ENCODE measurements around the gene CLASRP. TPM values are rescaled to one million over a fixed set of nuclear protein-coding genes. Genes with fewer than 3 reads are reported as not detected.

Gene CLASRP
- total RNA-seq, 1 experiment from 2014 or later = 38.9 TPM

DNA sequence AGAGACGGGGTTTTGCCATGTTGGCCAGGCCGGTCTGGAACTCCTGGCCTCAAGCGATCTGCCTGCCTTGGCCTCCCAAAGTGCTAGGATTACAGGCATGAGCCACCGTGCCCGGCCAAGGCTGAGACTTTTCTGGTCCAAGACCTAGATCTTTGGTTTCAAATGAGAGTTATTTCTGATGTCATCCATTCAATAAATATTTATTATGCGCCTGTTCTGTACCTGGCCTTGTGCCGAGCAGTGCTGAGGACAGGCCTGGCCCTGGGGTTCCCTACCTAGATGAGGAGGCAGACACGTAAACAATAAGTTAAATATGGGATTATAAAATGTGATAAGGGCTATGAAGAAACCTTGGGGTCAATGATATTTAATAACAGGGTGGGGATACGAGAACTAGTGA lies 33.1 kb upstream of the CLASRP start:
- intact Hi-C loops (cut with micrococcal nuclease) = no loop called here
- Histone ChIP-seq H3K36me3 (ENCODE audit: low read depth, low read length) (no peaks in the 10 kb centered on the region), H3K9ac (ENCODE audit: low read length) (no peak overlapping the region), H3K9me2 (replicated peaks; ENCODE audit: low read length) (no peaks in the 10 kb centered on the region), H3K4me1 (ENCODE audit: insufficient read depth, low read length) (no peaks in the 10 kb centered on the region; the same call in 1 of the 2 replicates), H3K4me3 (ENCODE audit: low read length) (no peak overlapping the region), H3K4me2 (ENCODE audit: low read length) (no peak overlapping the region), H3K27ac (ENCODE audit: low read length) (no peak overlapping the region), H3K79me2 (ENCODE audit: low read length) (no peaks in the 10 kb centered on the region), H3K9me3 (ENCODE audit: low read length) (no peaks in the 10 kb centered on the region), H2AFZ (ENCODE audit: low read length) (no peak overlapping the region), H3F3A (ENCODE audit: low read length, unreplicated experiment) (no peaks in the 10 kb centered on the region), H4K20me1 (ENCODE audit: low read length) (no peaks in the 10 kb centered on the region), H3K27me3 (ENCODE audit: low read length) (no peaks in the 10 kb centered on the region)
- ChIA-PET POLR2A (ENCODE audit: unreplicated experiment) (no interaction called here), CTCF (no interaction called here)
- BruUV-seq (replicated peaks) = no TSS peak
- no peak for TF ChIP-seq EZH2phosphoT487 (IDR thresholded peaks at IDR 0.05; ENCODE audit: borderline replicate concordance, low read length)
- no peak for ATAC-seq
- DNase-seq = no peak

DNA sequence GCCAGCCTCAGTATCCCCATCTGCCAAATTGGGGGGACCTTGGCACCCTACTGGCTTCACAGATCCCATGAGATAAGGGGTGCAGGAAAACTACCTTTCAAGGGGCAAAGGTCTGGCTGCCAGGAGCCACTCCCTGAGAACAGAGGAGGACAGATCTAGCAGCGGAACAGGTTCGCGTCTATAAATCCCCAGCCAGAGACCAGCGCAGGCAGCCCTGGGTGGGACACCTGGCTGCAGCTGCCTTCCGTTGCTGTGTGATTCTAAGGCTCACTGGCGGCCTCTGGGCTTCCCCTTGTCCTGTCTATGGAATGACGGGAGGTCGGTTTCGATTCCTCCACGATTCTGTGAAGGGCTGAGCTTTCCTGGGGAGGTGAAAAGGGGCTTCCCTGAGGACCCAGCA lies 30.3 kb upstream of the CLASRP start:
- Histone ChIP-seq H3K9ac (ENCODE audit: low read length) (no peak overlapping the region), H3F3A (ENCODE audit: low read length, unreplicated experiment) (no peaks in the 10 kb centered on the region), H3K9me2 (replicated peaks; ENCODE audit: low read length) (no peaks in the 10 kb centered on the region), H3K4me2 (ENCODE audit: low read length) (no peak overlapping the region), H2AFZ (ENCODE audit: low read length) (no peak overlapping the region), H3K79me2 (ENCODE audit: low read length) (no peaks in the 10 kb centered on the region), H3K9me3 (ENCODE audit: low read length) (no peaks in the 10 kb centered on the region), H3K4me1 (ENCODE audit: insufficient read depth, low read length) (no peaks in the 10 kb centered on the region), H4K20me1 (ENCODE audit: low read length) (no peaks in the 10 kb centered on the region), H3K36me3 (ENCODE audit: low read depth, low read length) (no peaks in the 10 kb centered on the region), H3K27me3 (ENCODE audit: low read length) (no peaks in the 10 kb centered on the region), H3K4me3 (ENCODE audit: low read length) (no peak overlapping the region), H3K27ac (ENCODE audit: low read length) (no peak overlapping the region)
- ChIA-PET POLR2A (ENCODE audit: unreplicated experiment) (no interaction called here), CTCF (no interaction called here)
- no TSS peak for BruUV-seq (replicated peaks)
- intact Hi-C loops (cut with micrococcal nuclease) = no loop called here
- ATAC-seq (no peak), DNase-seq (no peak)
- no peak for TF ChIP-seq EZH2phosphoT487 (IDR thresholded peaks at IDR 0.05; ENCODE audit: borderline replicate concordance, low read length)

DNA sequence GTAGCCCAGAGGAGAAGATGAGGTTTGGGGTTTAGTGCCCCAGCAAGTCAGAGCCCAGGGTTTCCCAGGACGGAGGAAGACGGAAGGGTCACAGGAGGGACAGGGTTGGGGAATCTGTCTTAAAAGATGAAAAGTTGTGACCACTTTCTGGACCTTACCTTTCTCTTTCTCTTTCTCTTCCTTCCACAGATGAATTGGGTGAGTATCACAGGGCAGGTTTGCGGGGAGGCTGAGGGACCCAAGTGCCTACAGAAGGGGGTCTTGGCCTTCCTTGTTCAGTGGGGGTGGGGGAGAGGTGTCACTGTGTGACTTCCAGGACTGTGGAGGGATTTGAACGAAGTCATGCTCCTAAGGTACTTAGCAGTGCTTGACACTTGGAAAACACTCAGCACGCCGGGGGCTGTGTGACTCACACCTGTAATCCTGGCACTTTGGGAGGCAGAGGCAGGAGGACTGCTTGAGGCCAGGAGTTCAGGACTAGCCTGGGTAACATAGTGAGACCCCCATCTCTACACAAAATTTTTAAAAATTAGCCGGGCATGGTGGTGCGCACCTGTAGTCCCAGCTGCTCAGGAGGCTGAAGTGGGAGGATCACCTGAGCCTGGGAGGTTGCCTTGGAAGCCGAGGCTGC lies 29.1 kb upstream of the CLASRP start:
- Histone ChIP-seq H3K27me3 (ENCODE audit: low read length) (no peaks in the 10 kb centered on the region), H3F3A (ENCODE audit: low read length, unreplicated experiment) (no peaks in the 10 kb centered on the region), H2AFZ (ENCODE audit: low read length) (no peak overlapping the region), H3K79me2 (ENCODE audit: low read length) (no peaks in the 10 kb centered on the region), H3K36me3 (ENCODE audit: low read depth, low read length) (no peaks in the 10 kb centered on the region), H3K9me2 (replicated peaks; ENCODE audit: low read length) (no peaks in the 10 kb centered on the region), H3K9me3 (ENCODE audit: low read length) (no peaks in the 10 kb centered on the region), H3K4me2 (ENCODE audit: low read length) (no peak overlapping the region), H3K9ac (ENCODE audit: low read length) (no peak overlapping the region), H3K27ac (ENCODE audit: low read length) (no peak overlapping the region), H4K20me1 (ENCODE audit: low read length) (no peaks in the 10 kb centered on the region), H3K4me1 (ENCODE audit: insufficient read depth, low read length) (no peaks in the 10 kb centered on the region), H3K4me3 (ENCODE audit: low read length) (no peak overlapping the region)
- TF ChIP-seq, protein P1, sequence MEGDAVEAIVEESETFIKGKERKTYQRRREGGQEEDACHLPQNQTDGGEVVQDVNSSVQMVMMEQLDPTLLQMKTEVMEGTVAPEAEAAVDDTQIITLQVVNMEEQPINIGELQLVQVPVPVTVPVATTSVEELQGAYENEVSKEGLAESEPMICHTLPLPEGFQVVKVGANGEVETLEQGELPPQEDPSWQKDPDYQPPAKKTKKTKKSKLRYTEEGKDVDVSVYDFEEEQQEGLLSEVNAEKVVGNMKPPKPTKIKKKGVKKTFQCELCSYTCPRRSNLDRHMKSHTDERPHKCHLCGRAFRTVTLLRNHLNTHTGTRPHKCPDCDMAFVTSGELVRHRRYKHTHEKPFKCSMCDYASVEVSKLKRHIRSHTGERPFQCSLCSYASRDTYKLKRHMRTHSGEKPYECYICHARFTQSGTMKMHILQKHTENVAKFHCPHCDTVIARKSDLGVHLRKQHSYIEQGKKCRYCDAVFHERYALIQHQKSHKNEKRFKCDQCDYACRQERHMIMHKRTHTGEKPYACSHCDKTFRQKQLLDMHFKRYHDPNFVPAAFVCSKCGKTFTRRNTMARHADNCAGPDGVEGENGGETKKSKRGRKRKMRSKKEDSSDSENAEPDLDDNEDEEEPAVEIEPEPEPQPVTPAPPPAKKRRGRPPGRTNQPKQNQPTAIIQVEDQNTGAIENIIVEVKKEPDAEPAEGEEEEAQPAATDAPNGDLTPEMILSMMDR (conservative IDR thresholded peaks at IDR 0.05; ENCODE audit: low read depth, low read length) = no peak
- TF ChIP-seq EZH2 (IDR thresholded peaks at IDR 0.05; ENCODE audit: low read length, unreplicated experiment) (no peak), EZH2phosphoT487 (IDR thresholded peaks at IDR 0.05; ENCODE audit: borderline replicate concordance, low read length) (no peak)
- ChIA-PET POLR2A (ENCODE audit: unreplicated experiment) (no interaction called here), CTCF (no interaction called here)
- DNase-seq = no peak
- peak; percentile 24; the same call in 1 of the 2 replicates for ATAC-seq
- no TSS peak for BruUV-seq (replicated peaks)
- intact Hi-C loops (cut with micrococcal nuclease) = loop anchor here (10.0 kb wide), 1 partner anchor 245 kb away; the partner anchor contains the start of gene MARK4

DNA sequence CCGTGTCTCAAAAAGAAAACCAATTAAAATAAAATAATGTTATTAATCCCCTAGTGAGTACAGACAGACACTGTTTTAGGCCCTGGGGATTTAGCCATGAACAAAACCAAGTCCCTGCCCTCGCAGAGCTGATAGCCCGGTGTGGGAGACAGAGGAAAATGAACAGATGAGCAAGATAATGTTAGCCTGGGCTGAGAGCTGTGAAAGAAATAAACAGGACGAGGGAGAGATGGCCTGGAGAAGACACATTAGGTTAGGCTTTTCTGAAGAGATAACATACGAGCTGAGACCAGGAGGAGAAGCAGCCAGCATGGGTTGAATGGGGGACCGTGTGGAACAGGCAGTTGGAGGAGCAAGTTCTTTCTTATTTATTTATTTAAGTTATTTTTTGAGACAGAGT lies 28.5 kb upstream of the CLASRP start:
- Histone ChIP-seq H3K79me2 (ENCODE audit: low read length) (no peaks in the 10 kb centered on the region), H4K20me1 (ENCODE audit: low read length) (no peaks in the 10 kb centered on the region), H2AFZ (ENCODE audit: low read length) (no peak overlapping the region), H3K9me2 (replicated peaks; ENCODE audit: low read length) (no peaks in the 10 kb centered on the region), H3F3A (ENCODE audit: low read length, unreplicated experiment) (no peaks in the 10 kb centered on the region), H3K9me3 (ENCODE audit: low read length) (no peaks in the 10 kb centered on the region), H3K27me3 (ENCODE audit: low read length) (no peaks in the 10 kb centered on the region), H3K4me3 (ENCODE audit: low read length) (no peak overlapping the region), H3K4me1 (ENCODE audit: insufficient read depth, low read length) (no peaks in the 10 kb centered on the region), H3K9ac (ENCODE audit: low read length) (no peak overlapping the region), H3K4me2 (ENCODE audit: low read length) (no peak overlapping the region), H3K36me3 (ENCODE audit: low read depth, low read length) (no peaks in the 10 kb centered on the region), H3K27ac (ENCODE audit: low read length) (no peak overlapping the region)
- BruUV-seq (replicated peaks) = no TSS peak
- POLR2A ChIA-PET (ENCODE audit: unreplicated experiment) = no interaction called here
- intact Hi-C loops (cut with micrococcal nuclease) = loop anchor here (10.0 kb wide), 1 partner anchor 244 kb away; the partner anchor contains the start of gene MARK4
- ATAC-seq (no peak), DNase-seq (no peak)
- CTCF ChIA-PET = no interaction called here
- TF ChIP-seq, protein P1 (conservative IDR thresholded peaks at IDR 0.05; ENCODE audit: low read depth, low read length) = no peak
- TF ChIP-seq EZH2 (IDR thresholded peaks at IDR 0.05; ENCODE audit: low read length, unreplicated experiment) = no peak
- TF ChIP-seq EZH2phosphoT487 (IDR thresholded peaks at IDR 0.05; ENCODE audit: borderline replicate concordance, low read length) = no peak

Measured in PC-3 (cell line).